BJ (cell line): ENCODE data around the gene MX1. TPM values are rescaled to one million over a fixed set of nuclear protein-coding genes. Genes with fewer than 3 reads are reported as not detected.

Experiments
- CTCF ChIA-PET: fragments of 350-600 bp; formaldehyde crosslinking; extraction: SDS; loops from one replicate; lab custom pipeline; 2021; ENCODE audit warnings: antibody characterized with exemption, inconsistent platforms; lab: Yijun Ruan, JAX
- POLR2A ChIA-PET: fragments of 300-600 bp; sonication (Branson Sonifier 250); formaldehyde crosslinking; extraction: SDS; loops from one replicate; lab custom pipeline; 2021; ENCODE audit warnings: antibody characterized with exemption; lab: Charles Lee
- DNase-seq: peaks from one replicate; pipeline ENCODE4 v3.0.0-alpha.2; 2011; ENCODE audit warnings: low read depth
- H3K27me3 ChIP-seq: 2 replicates; pipeline ENCODE4 v1.6.0; 2011; ENCODE audit warnings: low read length; ENCODE audit not compliant: control insufficient read depth, insufficient read depth
- H3K36me3 ChIP-seq: 2 replicates; pipeline ENCODE4 v1.5.1; 2011; ENCODE audit warnings: low read length; ENCODE audit not compliant: control insufficient read depth, insufficient read depth
- H3K4me3 ChIP-seq: 2 replicates; pipeline ENCODE4 v1.5.1; 2011; ENCODE audit warnings: low read depth, mild to moderate bottlenecking, control low read depth, low read length
- CTCF ChIP-seq: IDR thresholded peaks from 2 replicates; pipeline ENCODE4 v1.5.1; 2011; ENCODE audit warnings: low read depth, mild to moderate bottlenecking, control low read depth, inconsistent platforms, low read length, moderate library complexity; ENCODE audit not compliant: insufficient read depth
- polyA plus RNA-seq: library from polyadenylated mRNA; depleted of rRNA; stranded (reverse); fragments of >200 nt; gene quantifications from 2 replicates; pipeline ENCODE4 v1.2.3, GENCODE V29; 2011

The MX1 gene
- polyA plus RNA-seq, 1 experiment: 7.2 TPM

- POLR2A ChIA-PET: no interaction called here
These were observed 6.8 kb downstream of the MX1 start for GRCh38 chr21:41432562-41433460.

GRCh38 chr21:41433566-41433965 lies 7.5 kb downstream of the MX1 start:
- DNase-seq: no peak
- Histone ChIP-seq H3K27me3 (no peaks in the 10 kb centered on the region), H3K36me3 (no peaks in the 10 kb centered on the region), H3K4me3 (no peak overlapping the region)
- ChIA-PET CTCF (no interaction called here), POLR2A (no interaction called here)
- no peak for TF ChIP-seq CTCF

More at GRCh38 chr21:41432562-41433460, 6.8 kb downstream of the MX1 start:
- TF ChIP-seq CTCF: no peak
- Histone ChIP-seq H3K27me3 (no peaks in the 10 kb centered on the region), H3K4me3 (no peak overlapping the region), H3K36me3 (no peaks in the 10 kb centered on the region)
- CTCF ChIA-PET: no interaction called here
- no peak for DNase-seq

- CTCF ChIA-PET: no interaction called here
- DNase-seq: no peak
- H3K36me3 ChIP-seq: no peaks in the 10 kb centered on the region
- POLR2A ChIA-PET: no interaction called here
- H3K4me3 ChIP-seq: no peak overlapping the region
- no peaks in the 10 kb centered on the region for H3K27me3 ChIP-seq
- no peak for TF ChIP-seq CTCF
These were observed 9.7 kb downstream of the MX1 start for GRCh38 chr21:41435706-41436105.

GRCh38 chr21:41437729-41438128 lies 11.7 kb downstream of the MX1 start:
- H3K27me3 ChIP-seq: no peaks in the 10 kb centered on the region
- ChIA-PET POLR2A (no interaction called here), CTCF (interaction anchor here (0.7 kb wide), 1 partner anchor 154 kb away, joined by 3 read pairs; no protein-coding TSS in a partner anchor)
- TF ChIP-seq CTCF: no peak
- no peaks in the 10 kb centered on the region for H3K36me3 ChIP-seq
- DNase-seq: no peak
- H3K4me3 ChIP-seq: no peak overlapping the region

- no peaks in the 10 kb centered on the region for H3K27me3 ChIP-seq
These were observed 12.5 kb downstream of the MX1 start for GRCh38 chr21:41438425-41439113.

More at GRCh38 chr21:41438425-41439113, 12.5 kb downstream of the MX1 start:
- ChIA-PET CTCF (no interaction called here), POLR2A (no interaction called here)
- TF ChIP-seq CTCF: no peak
- Histone ChIP-seq H3K4me3 (no peak overlapping the region), H3K36me3 (no peaks in the 10 kb centered on the region)
- no peak for DNase-seq
